Measurements from ENCODE around the gene IRS1.

The IRS1 gene

GRCh38 chr2:226754821-226755604 is 44.6 kb downstream of the IRS1 start:
- no peak for DNase-seq (ENCODE audit: low read depth)

- DNase-seq (ENCODE audit: low read depth) = no peak
These were observed 46.7 kb downstream of the IRS1 start for GRCh38 chr2:226752887-226753286.

GRCh38 chr2:226747288-226747687 is 52.3 kb downstream of the IRS1 start:
- DNase-seq (ENCODE audit: low read depth) = no peak

GRCh38 chr2:226746196-226746800 is 53.3 kb downstream of the IRS1 start:
- no peak for DNase-seq (ENCODE audit: low read depth)

- DNase-seq (ENCODE audit: low read depth) = no peak
These were observed 55.7 kb downstream of the IRS1 start for GRCh38 chr2:226743915-226744314.

- DNase-seq (ENCODE audit: low read depth) = no peak
These were observed 57.3 kb downstream of the IRS1 start for GRCh38 chr2:226742347-226742746.

GRCh38 chr2:226740039-226740648 is 59.5 kb downstream of the IRS1 start:
- DNase-seq (ENCODE audit: low read depth) = no peak

GRCh38 chr2:226739545-226740030 is 60.0 kb downstream of the IRS1 start:
- DNase-seq (ENCODE audit: low read depth) = no peak

- no peak for DNase-seq (ENCODE audit: low read depth)
These were observed 60.6 kb downstream of the IRS1 start for GRCh38 chr2:226738821-226739544.

- no peak for DNase-seq (ENCODE audit: low read depth)
These were observed 61.3 kb downstream of the IRS1 start for GRCh38 chr2:226738191-226738820.

- DNase-seq (ENCODE audit: low read depth) = no peak
These were observed 63.2 kb downstream of the IRS1 start for GRCh38 chr2:226736382-226736781.

- DNase-seq (ENCODE audit: low read depth) = no peak
These were observed 65.6 kb downstream of the IRS1 start for GRCh38 chr2:226733927-226734564.

GRCh38 chr2:226733189-226733858 is 66.3 kb downstream of the IRS1 start:
- no peak for DNase-seq (ENCODE audit: low read depth)

GRCh38 chr2:226732478-226733188 is 67.0 kb downstream of the IRS1 start:
- DNase-seq (ENCODE audit: low read depth) = no peak

GRCh38 chr2:226730481-226730880 is 69.1 kb downstream of the IRS1 start:
- DNase-seq (ENCODE audit: low read depth) = no peak

- DNase-seq (ENCODE audit: low read depth) = no peak
These were observed 70.6 kb downstream of the IRS1 start for GRCh38 chr2:226728996-226729395.

GRCh38 chr2:226727251-226727650 is 72.4 kb downstream of the IRS1 start:
- DNase-seq (ENCODE audit: low read depth) = no peak

- DNase-seq (ENCODE audit: low read depth) = no peak
These were observed 73.1 kb downstream of the IRS1 start for GRCh38 chr2:226726546-226726945.

GRCh38 chr2:226725126-226725860 is 74.3 kb downstream of the IRS1 start:
- DNase-seq (ENCODE audit: low read depth) = no peak

- no peak for DNase-seq (ENCODE audit: low read depth)
These were observed 78.1 kb downstream of the IRS1 start for GRCh38 chr2:226721541-226721940.
